Nephron (organoid): ENCODE measurements around the gene FAM114A2.

Experiments used
- H3K27ac Mint-ChIP-seq, 3 experiments: 2 replicates each; pipeline ENCODE4 v1.8.0; 2020; ENCODE audit warnings: mixed read lengths in 3 of 3, mild to moderate bottlenecking in 2 of 3, moderate library complexity in 1 of 3
- H3K27me3 Mint-ChIP-seq: 2 replicates; pipeline ENCODE4 v1.8.0; 2021; ENCODE audit warnings: low read depth, mild to moderate bottlenecking, moderate library complexity, mixed read lengths
- H3K36me3 Mint-ChIP-seq: 2 replicates; pipeline ENCODE4 v1.8.0; 2020; ENCODE audit warnings: low read depth, mixed read lengths
- H3K4me1 Mint-ChIP-seq: 2 replicates; pipeline ENCODE4 v1.8.0; 2020; ENCODE audit warnings: mixed read lengths
- H3K4me3 Mint-ChIP-seq, 3 experiments: 2 replicates each; pipeline ENCODE4 v1.8.0; 2020; ENCODE audit warnings: mild to moderate bottlenecking in 3 of 3, mixed read lengths in 3 of 3, moderate library complexity in 2 of 3
- H3K9me3 Mint-ChIP-seq: 2 replicates; pipeline ENCODE4 v1.8.0; 2020; ENCODE audit warnings: mixed read lengths
- CTCF ChIP-seq, 3 experiments: fragments of 200-600 bp; sonication (generic); IDR thresholded peaks; one replicate each; pipeline ENCODE4 v1.5.0; 2021; ENCODE audit warnings: antibody characterized with exemption in 3 of 3; ENCODE audit not compliant: unreplicated experiment in 3 of 3

FAM114A2 gene

GRCh38 chr5:154005648-154006047 is 33.1 kb downstream of the FAM114A2 start:
- Mint-ChIP-seq H3K27me3 (no peaks in the 10 kb centered on the region), H3K36me3 (peaks cover 27% of the 10 kb centered on the region), H3K4me3 (no peak overlapping the region), H3K9me3 (no peaks in the 10 kb centered on the region), H3K4me1 (no peaks in the 10 kb centered on the region), H3K27ac (no peak overlapping the region)
- TF ChIP-seq CTCF (IDR thresholded peaks at IDR 0.05; ENCODE audit: unreplicated experiment in 3 of 3): no peak

- Mint-ChIP-seq H3K27ac (peak overlapping the region; percentile 67 to 81 (median 74)), H3K36me3 (peaks cover 46% of the 10 kb centered on the region), H3K4me1 (no peaks in the 10 kb centered on the region), H3K4me3 (no peak overlapping the region), H3K27me3 (no peaks in the 10 kb centered on the region), H3K9me3 (no peaks in the 10 kb centered on the region)
- TF ChIP-seq CTCF (IDR thresholded peaks at IDR 0.05; ENCODE audit: unreplicated experiment in 3 of 3): no peak
Observed at GRCh38 chr5:154002511-154003020, 36.1 kb downstream of the FAM114A2 start.

GRCh38 chr5:154002093-154002492 is 36.6 kb downstream of the FAM114A2 start:
- H3K27ac Mint-ChIP-seq: peak overlapping the region; percentile 67 to 81 (median 74)
- no peaks in the 10 kb centered on the region for H3K27me3 Mint-ChIP-seq
- TF ChIP-seq CTCF (IDR thresholded peaks at IDR 0.05; ENCODE audit: unreplicated experiment in 3 of 3): no peak
- H3K4me1 Mint-ChIP-seq: no peaks in the 10 kb centered on the region
- H3K4me3 Mint-ChIP-seq: no peak overlapping the region
- peaks cover 51% of the 10 kb centered on the region for H3K36me3 Mint-ChIP-seq
- no peaks in the 10 kb centered on the region for H3K9me3 Mint-ChIP-seq

GRCh38 chr5:154000703-154001102 is 38.0 kb downstream of the FAM114A2 start:
- peaks cover 55% of the 10 kb centered on the region for H3K36me3 Mint-ChIP-seq
- no peak overlapping the region for H3K4me3 Mint-ChIP-seq
- H3K27me3 Mint-ChIP-seq: no peaks in the 10 kb centered on the region
- H3K27ac Mint-ChIP-seq: no peak overlapping the region
- no peak for TF ChIP-seq CTCF (IDR thresholded peaks at IDR 0.05; ENCODE audit: unreplicated experiment in 3 of 3)
- no peaks in the 10 kb centered on the region for H3K9me3 Mint-ChIP-seq
- no peaks in the 10 kb centered on the region for H3K4me1 Mint-ChIP-seq

GRCh38 chr5:153999995-154000394 is 38.7 kb downstream of the FAM114A2 start:
- TF ChIP-seq CTCF (IDR thresholded peaks at IDR 0.05; ENCODE audit: unreplicated experiment in 3 of 3): no peak
- H3K27ac Mint-ChIP-seq: no peak overlapping the region

GRCh38 chr5:153998768-153999167 is 39.9 kb downstream of the FAM114A2 start:
- Mint-ChIP-seq H3K4me1 (no peaks in the 10 kb centered on the region), H3K27ac (no peak overlapping the region), H3K27me3 (no peaks in the 10 kb centered on the region), H3K9me3 (no peaks in the 10 kb centered on the region), H3K36me3 (peaks cover 48% of the 10 kb centered on the region), H3K4me3 (no peak overlapping the region)
- no peak for TF ChIP-seq CTCF (IDR thresholded peaks at IDR 0.05; ENCODE audit: unreplicated experiment in 3 of 3)

More at GRCh38 chr5:153999995-154000394, 38.7 kb downstream of the FAM114A2 start:
- Mint-ChIP-seq H3K4me1 (no peaks in the 10 kb centered on the region), H3K4me3 (no peak overlapping the region), H3K9me3 (no peaks in the 10 kb centered on the region), H3K36me3 (peaks cover 56% of the 10 kb centered on the region), H3K27me3 (no peaks in the 10 kb centered on the region)
